ENCODE measurements around the gene SEMA6D. TPM values are rescaled to one million over a fixed set of nuclear protein-coding genes. Genes with fewer than 3 reads are reported as not detected.

The SEMA6D gene
- total and polyA plus RNA-seq, 2 donors (not counting 3 experiments of a cell fraction or from before 2014, with no cell fraction given): 16.3 to 22.5 TPM

DNA sequence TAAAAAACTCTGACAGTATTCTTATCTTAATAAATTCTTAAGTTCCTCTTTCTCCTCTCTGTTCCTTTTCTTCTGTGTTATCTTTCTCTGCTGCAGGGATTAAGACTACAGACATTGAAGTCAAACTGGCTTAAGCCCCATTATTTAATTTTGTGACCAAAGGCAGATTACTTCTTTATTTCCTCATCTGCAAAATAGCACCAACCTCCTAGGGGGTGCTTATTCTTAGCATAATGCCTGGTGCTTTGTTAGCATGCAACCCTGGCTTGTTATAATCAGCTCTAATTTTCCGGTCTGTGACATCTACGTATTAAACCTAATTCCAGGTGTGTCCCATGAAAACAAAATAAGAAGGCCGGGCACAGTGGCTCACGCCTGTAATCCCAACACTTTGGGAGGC lies 23.8 kb downstream of the SEMA6D start:
- TF ChIP-seq, protein P1, sequence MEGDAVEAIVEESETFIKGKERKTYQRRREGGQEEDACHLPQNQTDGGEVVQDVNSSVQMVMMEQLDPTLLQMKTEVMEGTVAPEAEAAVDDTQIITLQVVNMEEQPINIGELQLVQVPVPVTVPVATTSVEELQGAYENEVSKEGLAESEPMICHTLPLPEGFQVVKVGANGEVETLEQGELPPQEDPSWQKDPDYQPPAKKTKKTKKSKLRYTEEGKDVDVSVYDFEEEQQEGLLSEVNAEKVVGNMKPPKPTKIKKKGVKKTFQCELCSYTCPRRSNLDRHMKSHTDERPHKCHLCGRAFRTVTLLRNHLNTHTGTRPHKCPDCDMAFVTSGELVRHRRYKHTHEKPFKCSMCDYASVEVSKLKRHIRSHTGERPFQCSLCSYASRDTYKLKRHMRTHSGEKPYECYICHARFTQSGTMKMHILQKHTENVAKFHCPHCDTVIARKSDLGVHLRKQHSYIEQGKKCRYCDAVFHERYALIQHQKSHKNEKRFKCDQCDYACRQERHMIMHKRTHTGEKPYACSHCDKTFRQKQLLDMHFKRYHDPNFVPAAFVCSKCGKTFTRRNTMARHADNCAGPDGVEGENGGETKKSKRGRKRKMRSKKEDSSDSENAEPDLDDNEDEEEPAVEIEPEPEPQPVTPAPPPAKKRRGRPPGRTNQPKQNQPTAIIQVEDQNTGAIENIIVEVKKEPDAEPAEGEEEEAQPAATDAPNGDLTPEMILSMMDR (IDR thresholded peaks at IDR 0.05; ENCODE audit: extremely low read depth in 1 of 2, insufficient read depth in 1 of 2, low read depth in 1 of 2, low read length in 2 of 2): no peak
- TF ChIP-seq EZH2 (IDR thresholded peaks at IDR 0.05; ENCODE audit: borderline replicate concordance, low read depth, low read length, severe bottlenecking) (no peak), GATA2 (IDR thresholded peaks at IDR 0.05; ENCODE audit: insufficient read depth, insufficient read length, low read depth, low read length) (no peak), MYC (IDR thresholded peaks at IDR 0.05; ENCODE audit: low read depth, low read length) (no peak)
- intact Hi-C loops (cut with micrococcal nuclease): no loop called here
- Histone ChIP-seq H3K9me3 (replicated peaks; ENCODE audit: control insufficient read depth, insufficient read depth, low read length) (no peaks in the 10 kb centered on the region), H4K20me1 (replicated peaks; ENCODE audit: control insufficient read depth, extremely low read depth, insufficient read depth, low read length) (no peaks in the 10 kb centered on the region), H3K4me3 (replicated peaks in 1 of 3; ENCODE audit: insufficient read depth in 1 of 3, low read depth in 1 of 3, low read length in 3 of 3) (no peak overlapping the region), H3K9ac (replicated peaks; ENCODE audit: extremely low read depth, insufficient read depth, low read length) (no peak overlapping the region), H2AFZ (ENCODE audit: low read depth, low read length) (no peak overlapping the region), H3K4me2 (ENCODE audit: insufficient read depth, low read length) (no peak overlapping the region), H3K36me3 (ENCODE audit: control insufficient read depth in 2 of 2, extremely low read depth in 1 of 2, insufficient read depth in 2 of 2, low read length in 2 of 2) (peaks cover 0 to 4% of the 10 kb centered on the region in 2 experiments), H3K4me1 (ENCODE audit: control insufficient read depth, extremely low read depth, insufficient read depth, low read length) (no peaks in the 10 kb centered on the region), H3K27me3 (ENCODE audit: control insufficient read depth in 2 of 2, insufficient read depth in 2 of 2, low read length in 2 of 2) (no peaks in the 10 kb centered on the region), H3K9me1 (replicated peaks; ENCODE audit: control insufficient read depth, extremely low read depth, insufficient read depth, low read length) (no peaks in the 10 kb centered on the region), H3K27ac (ENCODE audit: insufficient read depth, low read depth, low read length) (no peak overlapping the region), H3K79me2 (ENCODE audit: control insufficient read depth, insufficient read depth, low read length) (no peaks in the 10 kb centered on the region)
- CTCF ChIA-PET: no interaction called here
- FAIRE-seq (no peak), DNase-seq (ENCODE audit: low read depth, low spot score) (no peak)
- no TSS peak for BruUV-seq (replicated peaks)
- POLR2A ChIA-PET: no interaction called here
- dilution Hi-C loops (cut with MboI; ENCODE audit: extremely low pct_ligation_motif_present, low sequenced_read_pairs): no loop called here

DNA sequence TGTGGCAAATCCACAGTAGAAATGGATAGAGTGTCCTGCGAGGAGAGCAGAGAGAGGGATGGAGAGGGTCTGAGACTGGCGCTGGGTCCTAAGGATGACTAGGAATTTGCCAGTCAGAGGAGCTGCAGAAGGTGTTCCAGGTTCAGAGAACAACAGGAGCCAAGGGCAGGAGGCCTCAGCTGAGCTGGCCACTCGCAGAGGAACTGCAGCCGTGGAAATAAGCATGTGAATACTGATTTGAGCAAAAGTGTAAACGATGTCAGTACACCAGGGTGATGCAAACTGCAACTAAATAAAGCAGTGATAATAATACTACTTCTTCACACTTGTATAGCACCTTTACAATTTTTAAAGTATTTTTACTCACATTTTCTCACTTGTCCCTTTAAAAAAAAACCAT lies 24.6 kb downstream of the SEMA6D start:
- DNase-seq (ENCODE audit: low read depth, low spot score) (no peak), FAIRE-seq (no peak)
- Histone ChIP-seq H3K36me3 (ENCODE audit: control insufficient read depth in 2 of 2, extremely low read depth in 1 of 2, insufficient read depth in 2 of 2, low read length in 2 of 2) (peaks cover 0 to 4% of the 10 kb centered on the region in 2 experiments), H3K79me2 (ENCODE audit: control insufficient read depth, insufficient read depth, low read length) (no peaks in the 10 kb centered on the region), H3K9me3 (replicated peaks; ENCODE audit: control insufficient read depth, insufficient read depth, low read length) (no peaks in the 10 kb centered on the region), H3K27ac (ENCODE audit: insufficient read depth, low read depth, low read length) (no peak overlapping the region), H2AFZ (ENCODE audit: low read depth, low read length) (no peak overlapping the region), H3K4me1 (ENCODE audit: control insufficient read depth, extremely low read depth, insufficient read depth, low read length) (no peaks in the 10 kb centered on the region), H3K9ac (replicated peaks; ENCODE audit: extremely low read depth, insufficient read depth, low read length) (no peak overlapping the region), H3K4me2 (ENCODE audit: insufficient read depth, low read length) (no peak overlapping the region), H3K4me3 (replicated peaks in 1 of 3; ENCODE audit: insufficient read depth in 1 of 3, low read depth in 1 of 3, low read length in 3 of 3) (no peak overlapping the region), H3K9me1 (replicated peaks; ENCODE audit: control insufficient read depth, extremely low read depth, insufficient read depth, low read length) (no peaks in the 10 kb centered on the region), H4K20me1 (replicated peaks; ENCODE audit: control insufficient read depth, extremely low read depth, insufficient read depth, low read length) (no peaks in the 10 kb centered on the region), H3K27me3 (ENCODE audit: control insufficient read depth in 2 of 2, insufficient read depth in 2 of 2, low read length in 2 of 2) (no peaks in the 10 kb centered on the region)
- CTCF ChIA-PET: no interaction called here
- no TSS peak for BruUV-seq (replicated peaks)
- intact Hi-C loops (cut with micrococcal nuclease) (no loop called here), dilution Hi-C loops (cut with MboI; ENCODE audit: extremely low pct_ligation_motif_present, low sequenced_read_pairs) (no loop called here)
- no peak for TF ChIP-seq JUN (IDR thresholded peaks at IDR 0.05; ENCODE audit: borderline replicate concordance, insufficient read depth, insufficient read length, low read depth)
- TF ChIP-seq, protein P1 (IDR thresholded peaks at IDR 0.05; ENCODE audit: extremely low read depth in 1 of 2, insufficient read depth in 1 of 2, low read depth in 1 of 2, low read length in 2 of 2): no peak
- no peak for TF ChIP-seq MYC (IDR thresholded peaks at IDR 0.05; ENCODE audit: low read depth, low read length)
- TF ChIP-seq FOS (IDR thresholded peaks at IDR 0.05; ENCODE audit: borderline replicate concordance, insufficient read depth, low read length): no peak
- no peak for TF ChIP-seq EZH2 (IDR thresholded peaks at IDR 0.05; ENCODE audit: borderline replicate concordance, low read depth, low read length, severe bottlenecking)
- TF ChIP-seq, protein P2, sequence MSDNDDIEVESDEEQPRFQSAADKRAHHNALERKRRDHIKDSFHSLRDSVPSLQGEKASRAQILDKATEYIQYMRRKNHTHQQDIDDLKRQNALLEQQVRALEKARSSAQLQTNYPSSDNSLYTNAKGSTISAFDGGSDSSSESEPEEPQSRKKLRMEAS (IDR thresholded peaks at IDR 0.05; ENCODE audit: insufficient read depth, insufficient read length): no peak
- no peak for TF ChIP-seq POLR2AphosphoS5 (IDR thresholded peaks at IDR 0.05; ENCODE audit: insufficient read depth, low read depth, low read length)
- no peak for TF ChIP-seq GATA2 (IDR thresholded peaks at IDR 0.05; ENCODE audit: insufficient read depth, insufficient read length, low read depth, low read length)
- no peak for TF ChIP-seq POLR2A (IDR thresholded peaks at IDR 0.05; ENCODE audit: low read depth, low read length)
- POLR2A ChIA-PET: no interaction called here

Data from endothelial cell of umbilical vein (primary cell).